NB4 (cell line): ENCODE results near the gene KLHDC9.

Experiments used
- DNase-seq: peaks from one replicate; pipeline ENCODE4 v3.0.0; 2010; ENCODE audit warnings: low read depth
- H3K4me3 ChIP-seq: one replicate; pipeline ENCODE4 v1.5.1; 2011; ENCODE audit warnings: mild to moderate bottlenecking, low read depth, low read length, moderate library complexity
- MYC ChIP-seq: IDR thresholded peaks from 2 replicates; pipeline ENCODE4 v1.6.1; 2011; ENCODE audit warnings: low read depth, low read length
- POLR2A ChIP-seq: IDR thresholded peaks from 2 replicates; pipeline ENCODE4 v1.6.1; 2011; ENCODE audit warnings: mild to moderate bottlenecking; ENCODE audit not compliant: insufficient read length; ENCODE audit errors: extremely low read depth
- TF ChIP-seq, protein P1 (sequence below): IDR thresholded peaks from 2 replicates; pipeline ENCODE4 v1.6.1; 2011; ENCODE audit warnings: low read depth, low read length
- TF ChIP-seq, protein P2 (sequence below): IDR thresholded peaks from one replicate; pipeline ENCODE4 v1.5.1; 2012; ENCODE audit warnings: low read depth, low read length

KLHDC9 gene

DNA sequence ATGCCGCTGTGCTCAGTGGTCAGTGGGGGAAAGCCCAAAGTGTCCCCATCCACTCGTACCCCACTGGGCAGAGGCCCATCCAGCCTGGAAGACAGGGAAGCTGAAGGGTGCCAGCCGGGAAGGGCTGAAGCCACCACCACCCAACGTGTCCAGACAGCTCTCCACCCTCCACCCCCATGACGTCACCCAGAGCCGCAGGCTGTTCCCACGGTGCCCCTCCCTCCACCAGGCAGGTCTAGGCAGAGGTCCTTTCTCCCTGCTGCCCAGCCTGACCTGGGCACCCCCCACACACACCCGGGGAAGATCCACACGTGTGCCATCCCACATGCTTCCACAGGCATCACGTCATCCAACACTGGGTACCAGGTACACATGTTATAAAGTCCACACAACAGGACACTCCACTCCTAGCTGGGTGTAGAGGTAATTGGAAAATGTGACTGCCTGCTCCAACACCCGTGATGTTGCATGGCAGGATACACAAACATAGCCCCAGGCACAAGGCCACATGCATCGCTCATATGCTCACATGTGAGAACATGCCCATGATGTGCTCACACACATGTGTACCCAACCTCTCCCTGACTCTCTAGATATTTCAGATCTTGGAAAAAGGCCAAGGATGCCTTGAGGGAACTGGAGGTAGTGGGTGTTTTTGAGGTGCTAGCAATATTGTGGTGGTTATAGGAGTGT, 23.3 kb upstream of the KLHDC9 start:
- TF ChIP-seq MYC (no peak), POLR2A (no peak)
- TF ChIP-seq, protein P1, sequence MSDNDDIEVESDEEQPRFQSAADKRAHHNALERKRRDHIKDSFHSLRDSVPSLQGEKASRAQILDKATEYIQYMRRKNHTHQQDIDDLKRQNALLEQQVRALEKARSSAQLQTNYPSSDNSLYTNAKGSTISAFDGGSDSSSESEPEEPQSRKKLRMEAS, result no peak
- TF ChIP-seq, protein P2, sequence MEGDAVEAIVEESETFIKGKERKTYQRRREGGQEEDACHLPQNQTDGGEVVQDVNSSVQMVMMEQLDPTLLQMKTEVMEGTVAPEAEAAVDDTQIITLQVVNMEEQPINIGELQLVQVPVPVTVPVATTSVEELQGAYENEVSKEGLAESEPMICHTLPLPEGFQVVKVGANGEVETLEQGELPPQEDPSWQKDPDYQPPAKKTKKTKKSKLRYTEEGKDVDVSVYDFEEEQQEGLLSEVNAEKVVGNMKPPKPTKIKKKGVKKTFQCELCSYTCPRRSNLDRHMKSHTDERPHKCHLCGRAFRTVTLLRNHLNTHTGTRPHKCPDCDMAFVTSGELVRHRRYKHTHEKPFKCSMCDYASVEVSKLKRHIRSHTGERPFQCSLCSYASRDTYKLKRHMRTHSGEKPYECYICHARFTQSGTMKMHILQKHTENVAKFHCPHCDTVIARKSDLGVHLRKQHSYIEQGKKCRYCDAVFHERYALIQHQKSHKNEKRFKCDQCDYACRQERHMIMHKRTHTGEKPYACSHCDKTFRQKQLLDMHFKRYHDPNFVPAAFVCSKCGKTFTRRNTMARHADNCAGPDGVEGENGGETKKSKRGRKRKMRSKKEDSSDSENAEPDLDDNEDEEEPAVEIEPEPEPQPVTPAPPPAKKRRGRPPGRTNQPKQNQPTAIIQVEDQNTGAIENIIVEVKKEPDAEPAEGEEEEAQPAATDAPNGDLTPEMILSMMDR, result no peak
- H3K4me3 ChIP-seq, result no peak overlapping the region
- no peak for DNase-seq

DNA sequence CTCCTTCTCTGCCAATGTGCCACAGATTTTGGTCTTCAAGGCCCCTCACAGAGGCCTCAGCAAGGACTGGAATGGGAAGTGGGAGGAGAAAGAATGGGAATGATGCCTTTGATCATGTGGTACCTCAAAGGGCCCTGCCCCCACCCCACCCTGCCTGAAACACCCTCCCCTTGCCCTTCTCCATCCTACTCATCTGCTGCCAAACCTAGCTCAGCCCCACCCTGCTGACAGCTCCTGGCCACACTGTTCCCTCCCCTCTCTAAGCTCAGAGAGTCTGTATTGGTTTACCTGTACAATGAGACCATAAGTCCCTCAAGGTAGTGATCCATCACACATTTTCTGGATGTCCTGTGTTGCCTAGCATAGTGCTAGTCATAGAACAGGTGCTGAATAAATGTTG, 21.8 kb upstream of the KLHDC9 start:
- H3K4me3 ChIP-seq, result no peak overlapping the region
- TF ChIP-seq, protein P1, result no peak
- TF ChIP-seq, protein P2, result no peak
- TF ChIP-seq MYC (no peak), POLR2A (no peak)
- DNase-seq, result no peak

DNA sequence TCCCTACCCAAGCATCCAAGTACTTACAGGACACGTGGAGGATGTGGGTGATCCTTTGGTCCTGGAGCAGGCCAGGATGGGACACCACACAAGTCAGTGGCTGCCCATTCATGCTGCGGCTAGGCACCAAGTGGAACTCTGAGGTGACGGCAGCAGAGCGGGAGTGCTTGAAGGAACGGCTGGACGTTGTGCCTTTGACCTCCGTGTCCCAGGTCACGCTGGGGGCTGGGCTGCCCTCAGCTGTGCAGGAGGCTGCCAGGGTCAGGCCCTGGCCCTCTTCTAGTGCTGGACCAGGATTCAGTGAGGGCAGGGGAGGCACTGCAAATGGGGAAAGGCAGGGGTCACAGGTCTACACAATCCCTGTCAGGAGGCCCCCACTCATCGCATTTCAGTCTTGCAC, 20.7 kb upstream of the KLHDC9 start:
- no peak for DNase-seq
- TF ChIP-seq, protein P2, result no peak
- TF ChIP-seq MYC (no peak), POLR2A (no peak)
- TF ChIP-seq, protein P1, result no peak
- no peak overlapping the region for H3K4me3 ChIP-seq

DNA sequence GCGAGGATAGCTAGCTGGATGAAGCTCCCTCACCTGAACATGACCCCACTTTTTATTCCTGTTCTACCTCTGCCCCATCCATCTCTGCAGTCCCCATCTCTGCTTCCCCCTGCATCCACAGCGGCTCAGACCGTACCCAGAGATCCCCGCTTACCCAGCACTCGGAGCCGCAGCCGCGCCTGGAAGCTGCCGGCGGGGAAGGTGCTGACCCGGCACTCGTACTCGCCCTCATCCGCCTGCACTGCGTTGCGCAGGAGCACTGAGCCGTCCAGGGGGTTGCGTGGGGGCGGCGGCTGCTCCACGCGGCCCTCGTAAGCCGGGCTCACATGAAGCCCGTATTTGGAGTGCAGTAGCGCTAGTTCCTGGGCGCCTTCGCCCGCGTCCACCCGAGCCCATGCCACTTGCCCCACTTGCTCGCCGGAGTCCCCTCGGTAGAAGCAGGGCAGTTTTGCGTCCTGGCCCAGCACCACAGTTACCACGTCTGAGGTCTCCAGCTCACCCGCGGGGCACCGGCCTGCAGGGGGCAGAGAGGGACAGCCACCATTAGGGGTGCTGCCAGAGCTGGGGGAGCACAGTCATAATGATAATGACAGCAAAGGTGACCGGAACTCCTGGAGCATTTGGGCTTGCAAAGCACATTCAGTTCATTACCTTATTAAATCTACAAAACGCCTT, 18.6 kb upstream of the KLHDC9 start:
- H3K4me3 ChIP-seq, result no peak overlapping the region
- TF ChIP-seq POLR2A (no peak), MYC (no peak)
- TF ChIP-seq, protein P1, result no peak
- TF ChIP-seq, protein P2, result no peak
- DNase-seq, result no peak

DNA sequence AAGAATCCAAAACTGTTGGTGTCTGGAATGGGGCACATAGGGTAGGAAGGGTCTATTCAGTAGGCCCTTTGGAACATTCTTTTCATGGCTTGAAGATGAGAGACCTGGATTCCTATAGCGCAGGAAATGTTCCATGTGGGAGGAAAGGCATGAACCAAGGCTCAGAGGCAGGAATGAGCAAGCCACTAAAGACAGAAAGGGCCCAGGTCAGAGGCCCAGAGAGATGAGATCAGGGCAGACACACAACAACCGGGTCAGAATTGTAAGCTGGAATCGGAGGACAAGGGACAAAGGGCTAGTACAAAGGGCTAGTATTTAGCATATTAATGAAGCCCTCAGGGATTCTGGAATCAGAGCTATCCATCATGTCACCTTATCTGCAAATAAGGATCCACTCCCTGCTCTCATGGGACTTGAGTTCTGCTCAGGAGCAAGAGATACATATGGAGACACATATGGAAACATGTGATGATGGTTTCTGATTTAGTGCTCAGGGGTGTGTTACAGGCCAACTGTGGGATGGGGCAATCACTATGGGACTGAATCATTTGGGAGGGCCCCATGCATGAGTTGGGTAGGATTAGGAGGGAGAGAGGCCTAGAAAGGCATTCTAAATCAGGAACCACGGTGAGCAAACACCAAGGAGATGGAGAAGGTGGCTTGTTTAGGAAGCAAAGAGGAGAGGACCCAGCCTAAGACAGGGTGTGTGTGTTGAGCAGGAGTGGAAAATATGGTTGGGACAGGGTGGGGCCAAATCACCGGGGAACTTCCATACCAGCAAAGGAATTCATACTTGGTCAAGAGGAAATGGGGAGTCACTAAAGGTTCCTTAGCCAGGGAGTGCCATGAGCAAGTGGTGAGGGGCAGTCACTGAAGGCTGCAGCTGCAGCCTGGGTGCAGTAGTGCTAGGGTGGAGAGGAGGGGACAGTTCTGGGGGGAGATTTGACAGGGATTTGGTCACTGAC, 17.4 kb upstream of the KLHDC9 start:
- TF ChIP-seq POLR2A (no peak), MYC (no peak)
- TF ChIP-seq, protein P2, result no peak
- TF ChIP-seq, protein P1, result no peak
- H3K4me3 ChIP-seq, result no peak overlapping the region
- DNase-seq, result no peak
